HFFc6 (cell line): ENCODE measurements around the gene CLEC10A. TPM values are rescaled to one million over a fixed set of nuclear protein-coding genes. Genes with fewer than 3 reads are reported as not detected.
"Not testable (repeated sequence)": the region's sequence is repeated elsewhere in the genome, so short reads cannot be mapped to it uniquely, and the experiment has no call there.

Experiments
- DNase-seq: peaks from one replicate; pipeline ENCODE4 v3.0.0-alpha.2; 2018
- H3K27ac Mint-ChIP-seq: 2 replicates; pipeline ENCODE4 v1.8.0; 2020; ENCODE audit warnings: mild to moderate bottlenecking, mixed read lengths
- H3K27me3 Mint-ChIP-seq: 2 replicates; pipeline ENCODE4 v1.8.0; 2021; ENCODE audit warnings: mild to moderate bottlenecking, moderate library complexity, mixed read lengths; ENCODE audit not compliant: insufficient read depth
- H3K36me3 Mint-ChIP-seq: 2 replicates; pipeline ENCODE4 v1.8.0; 2021; ENCODE audit warnings: low read depth, mixed read lengths
- H3K4me1 Mint-ChIP-seq: 2 replicates; pipeline ENCODE4 v1.8.0; 2020; ENCODE audit warnings: low read depth, mixed read lengths
- H3K4me3 Mint-ChIP-seq: 2 replicates; pipeline ENCODE4 v1.8.0; 2020; ENCODE audit warnings: mild to moderate bottlenecking, moderate library complexity, mixed read lengths
- H3K9me3 Mint-ChIP-seq: 2 replicates; pipeline ENCODE4 v1.8.0; 2020; ENCODE audit warnings: mild to moderate bottlenecking, mixed read lengths
- CTCF ChIP-seq: fragments of 200-600 bp; sonication (generic); IDR thresholded peaks from 2 replicates; pipeline ENCODE4 v1.5.0; 2021; ENCODE audit warnings: antibody characterized with exemption, mild to moderate bottlenecking
- total RNA-seq, 6 experiments: library from RNA; stranded (reverse); fragmentation: NEBNext Ultra II Directional; extraction: Animal tissue kit (Norgen Biotek cat#: 25700); gene quantifications; 2 replicates in 1 of 6; 3 replicates in 5 of 6; pipeline ENCODE4 v1.2.3, GENCODE V29; 2021

The CLEC10A gene
- total RNA-seq, 6 experiments from 2014 or later = not detected

- TF ChIP-seq CTCF = no peak
- Mint-ChIP-seq H3K4me3 (no peak overlapping the region), H3K27me3 (peaks cover 20% of the 10 kb centered on the region), H3K9me3 (no peaks in the 10 kb centered on the region), H3K36me3 (no peaks in the 10 kb centered on the region), H3K4me1 (no peaks in the 10 kb centered on the region), H3K27ac (no peak overlapping the region)
- no peak for DNase-seq
Observed at GRCh38 chr17:7094652-7095019, 14.6 kb upstream of the CLEC10A start.

GRCh38 chr17:7091311-7092005 is 11.4 kb upstream of the CLEC10A start:
- H3K36me3 Mint-ChIP-seq, H3K27ac Mint-ChIP-seq, DNase-seq: not testable (repeated sequence)

GRCh38 chr17:7089570-7089969 is 9.5 kb upstream of the CLEC10A start:
- not testable (repeated sequence) for H3K36me3 Mint-ChIP-seq, H3K27ac Mint-ChIP-seq, H3K4me1 Mint-ChIP-seq, H3K9me3 Mint-ChIP-seq, H3K4me3 Mint-ChIP-seq, DNase-seq
- H3K27me3 Mint-ChIP-seq = peaks cover 26% of the 10 kb centered on the region

More at GRCh38 chr17:7091311-7092005, 11.4 kb upstream of the CLEC10A start:
- peaks cover 30% of the 10 kb centered on the region for H3K27me3 Mint-ChIP-seq
- H3K9me3 Mint-ChIP-seq, H3K4me3 Mint-ChIP-seq, H3K4me1 Mint-ChIP-seq: not testable (repeated sequence)

- not testable (repeated sequence) for H3K27ac Mint-ChIP-seq, DNase-seq, H3K36me3 Mint-ChIP-seq, H3K4me3 Mint-ChIP-seq, H3K4me1 Mint-ChIP-seq, H3K9me3 Mint-ChIP-seq
- H3K27me3 Mint-ChIP-seq = peaks cover 23% of the 10 kb centered on the region
Observed at GRCh38 chr17:7088442-7088841, 8.4 kb upstream of the CLEC10A start.

GRCh38 chr17:7084088-7084487 is 4.0 kb upstream of the CLEC10A start:
- Mint-ChIP-seq H3K4me3 (no peak overlapping the region), H3K4me1 (peaks cover 6% of the 10 kb centered on the region; the same call in 1 of the 2 replicates), H3K36me3 (no peaks in the 10 kb centered on the region; the same call in 1 of the 2 replicates), H3K27me3 (peaks cover 32% of the 10 kb centered on the region), H3K27ac (no peak overlapping the region), H3K9me3 (no peaks in the 10 kb centered on the region)
- TF ChIP-seq CTCF = no peak
- no peak for DNase-seq

GRCh38 chr17:7083592-7083991 is 3.5 kb upstream of the CLEC10A start:
- Mint-ChIP-seq H3K4me1 (peaks cover 6% of the 10 kb centered on the region; the same call in 1 of the 2 replicates), H3K4me3 (no peak overlapping the region), H3K9me3 (no peaks in the 10 kb centered on the region), H3K27ac (no peak overlapping the region), H3K27me3 (peaks cover 33% of the 10 kb centered on the region), H3K36me3 (no peaks in the 10 kb centered on the region; the same call in 1 of the 2 replicates)
- no peak for TF ChIP-seq CTCF
- no peak for DNase-seq

GRCh38 chr17:7081341-7082062 is 1.5 kb upstream of the CLEC10A start:
- peaks cover 6% of the 10 kb centered on the region; the same call in 1 of the 2 replicates for H3K4me1 Mint-ChIP-seq
- no peaks in the 10 kb centered on the region; the same call in 1 of the 2 replicates for H3K36me3 Mint-ChIP-seq
- no peak for DNase-seq
- H3K27me3 Mint-ChIP-seq = peaks cover 24% of the 10 kb centered on the region
- no peak overlapping the region for H3K27ac Mint-ChIP-seq
- TF ChIP-seq CTCF = no peak
- no peaks in the 10 kb centered on the region for H3K9me3 Mint-ChIP-seq
- H3K4me3 Mint-ChIP-seq = no peak overlapping the region
